Measurements from ENCODE around the gene KCNN1.
"Not testable (repeated sequence)": the region's sequence is repeated elsewhere in the genome, so short reads cannot be mapped to it uniquely, and the experiment has no call there.

Gene KCNN1

DNA sequence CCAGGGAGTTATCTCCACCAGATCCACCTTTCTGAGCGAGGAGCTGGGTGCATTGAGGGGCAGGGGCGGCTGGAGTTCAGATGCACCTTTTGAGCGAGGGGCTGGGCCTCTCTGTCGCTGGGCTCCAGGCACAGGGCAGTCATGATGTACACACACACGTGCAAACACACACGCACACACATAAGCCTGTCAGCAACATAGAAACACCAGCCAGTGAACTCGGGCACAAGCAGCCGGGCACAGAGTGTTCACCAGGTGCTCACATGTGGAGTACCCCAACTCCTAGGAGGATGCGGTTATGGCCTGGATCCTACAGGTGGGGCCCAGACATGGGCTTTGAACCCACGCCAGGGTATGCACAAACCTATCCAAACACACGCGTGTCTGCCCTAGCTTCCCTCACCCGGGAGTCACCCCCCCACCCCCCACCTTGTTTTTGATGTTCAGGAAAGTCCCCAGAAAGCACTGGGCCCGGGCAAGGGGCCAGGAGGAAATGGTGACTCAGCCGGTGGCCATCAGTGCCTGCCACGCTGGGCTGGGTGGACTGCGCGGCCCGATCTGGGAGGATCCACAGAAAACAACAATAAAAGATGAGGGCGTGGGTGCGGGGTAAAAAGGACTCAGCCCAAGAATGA lies 54.3 kb downstream of the KCNN1 start:
- peaks cover 15 to 75% (median 61%) of the 10 kb centered on the region in 5 donors for H3K4me1 ChIP-seq (ENCODE audit: control insufficient read depth in 5 of 5, insufficient read depth in 5 of 5, low read length in 5 of 5)
- H3K27me3 ChIP-seq (ENCODE audit: control insufficient read depth in 5 of 5, insufficient read depth in 4 of 5, low read length in 5 of 5), result no peaks in the 10 kb centered on the region
- peak overlapping the region; percentile 95 for H3K27ac ChIP-seq (ENCODE audit: low read depth, low read length)
- H3K9me3 ChIP-seq (ENCODE audit: control insufficient read depth in 5 of 5, low read length in 5 of 5), result no peaks in the 10 kb centered on the region
- no peaks in the 10 kb centered on the region for H3K36me3 ChIP-seq (ENCODE audit: control insufficient read depth in 5 of 5, insufficient read depth in 5 of 5, low read length in 5 of 5)
- H3K9ac ChIP-seq (ENCODE audit: low read length in 5 of 5), result peak overlapping the region in 4 of 5 donors; percentile 31 to 67 (median 57)
- peak overlapping the region in 3 of 5 donors; percentile 26 to 50 (median 44) for H3K4me3 ChIP-seq (ENCODE audit: low read depth in 1 of 5, low read length in 5 of 5)

DNA sequence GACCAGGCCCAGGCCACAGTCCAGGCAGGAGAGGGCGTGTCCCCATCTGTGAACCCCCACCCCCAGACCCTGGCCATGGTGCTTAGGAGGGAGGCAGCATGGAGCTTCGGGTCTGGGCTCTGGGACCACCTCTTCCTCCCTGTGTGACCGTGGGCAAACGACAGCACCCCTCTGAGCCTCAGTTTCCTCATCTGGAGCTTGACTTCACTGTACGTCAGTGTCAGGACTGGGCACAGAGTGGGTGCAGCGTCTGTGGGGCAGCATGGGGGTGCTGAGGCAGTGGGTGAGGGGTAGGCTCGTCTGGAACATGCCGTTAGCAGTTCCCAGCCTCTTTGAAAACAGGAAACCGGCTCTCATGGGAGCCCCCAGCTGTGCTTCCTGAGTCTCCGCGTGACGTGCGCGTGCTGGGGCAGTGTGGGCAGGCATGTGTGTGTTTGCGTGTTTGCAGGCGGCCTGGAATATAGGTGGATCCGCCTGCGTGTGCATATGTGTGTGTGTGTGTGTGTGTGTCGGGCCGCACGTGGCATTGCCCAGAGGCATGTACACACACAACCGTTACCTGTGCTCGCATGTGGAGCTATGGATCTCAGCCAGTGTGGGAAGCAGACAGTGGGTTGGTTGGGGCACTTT lies 56.8 kb downstream of the KCNN1 start:
- H3K9ac ChIP-seq (ENCODE audit: low read length in 5 of 5), result peak overlapping the region in 4 of 5 donors; percentile 9 to 76 (median 46)
- H3K36me3 ChIP-seq (ENCODE audit: control insufficient read depth in 5 of 5, insufficient read depth in 5 of 5, low read length in 5 of 5), result no peaks in the 10 kb centered on the region
- peak overlapping the region; percentile 95 for H3K27ac ChIP-seq (ENCODE audit: low read depth, low read length)
- H3K4me3 ChIP-seq (ENCODE audit: low read depth in 1 of 5, low read length in 5 of 5), result peak overlapping the region in 4 of 5 donors; percentile 3 to 37 (median 20)
- no peaks in the 10 kb centered on the region for H3K27me3 ChIP-seq (ENCODE audit: control insufficient read depth in 5 of 5, insufficient read depth in 4 of 5, low read length in 5 of 5)
- H3K9me3 ChIP-seq (ENCODE audit: control insufficient read depth in 5 of 5, low read length in 5 of 5), result no peaks in the 10 kb centered on the region
- peaks cover 13 to 52% (median 43%) of the 10 kb centered on the region in 5 donors for H3K4me1 ChIP-seq (ENCODE audit: control insufficient read depth in 5 of 5, insufficient read depth in 5 of 5, low read length in 5 of 5)

DNA sequence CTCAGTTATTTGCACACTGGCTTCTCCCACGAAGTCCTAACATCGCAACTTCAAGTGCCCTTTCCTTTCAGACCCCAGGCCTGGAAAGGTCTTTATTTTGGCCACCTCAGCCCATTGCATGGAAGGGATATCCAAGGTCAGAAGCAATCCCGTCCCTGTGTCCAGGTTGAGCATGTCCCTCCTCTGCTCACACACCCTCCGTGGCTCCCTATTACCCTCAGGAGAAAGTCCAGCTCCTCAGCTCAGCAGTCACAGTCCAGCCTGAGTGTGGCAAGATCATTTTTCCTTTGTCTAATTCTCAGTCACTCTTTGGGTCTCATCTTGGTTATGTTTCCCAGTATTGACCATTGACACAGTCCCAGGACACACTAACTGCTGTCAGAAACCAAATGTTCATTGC lies 60.2 kb downstream of the KCNN1 start:
- H3K9me3 ChIP-seq (ENCODE audit: control insufficient read depth in 5 of 5, low read length in 5 of 5), result no peaks in the 10 kb centered on the region
- peaks cover 6 to 38% (median 22%) of the 10 kb centered on the region in 5 donors for H3K4me1 ChIP-seq (ENCODE audit: control insufficient read depth in 5 of 5, insufficient read depth in 5 of 5, low read length in 5 of 5)
- H3K9ac ChIP-seq (ENCODE audit: low read length in 5 of 5), result no peak overlapping the region
- no peaks in the 10 kb centered on the region for H3K36me3 ChIP-seq (ENCODE audit: control insufficient read depth in 5 of 5, insufficient read depth in 5 of 5, low read length in 5 of 5)
- peaks cover 0 to 2% (median 0%) of the 10 kb centered on the region in 5 donors for H3K27me3 ChIP-seq (ENCODE audit: control insufficient read depth in 5 of 5, insufficient read depth in 4 of 5, low read length in 5 of 5)
- H3K4me3 ChIP-seq (ENCODE audit: low read depth in 1 of 5, low read length in 5 of 5), result no peak overlapping the region
- H3K27ac ChIP-seq (ENCODE audit: low read depth, low read length), result no peak overlapping the region

DNA sequence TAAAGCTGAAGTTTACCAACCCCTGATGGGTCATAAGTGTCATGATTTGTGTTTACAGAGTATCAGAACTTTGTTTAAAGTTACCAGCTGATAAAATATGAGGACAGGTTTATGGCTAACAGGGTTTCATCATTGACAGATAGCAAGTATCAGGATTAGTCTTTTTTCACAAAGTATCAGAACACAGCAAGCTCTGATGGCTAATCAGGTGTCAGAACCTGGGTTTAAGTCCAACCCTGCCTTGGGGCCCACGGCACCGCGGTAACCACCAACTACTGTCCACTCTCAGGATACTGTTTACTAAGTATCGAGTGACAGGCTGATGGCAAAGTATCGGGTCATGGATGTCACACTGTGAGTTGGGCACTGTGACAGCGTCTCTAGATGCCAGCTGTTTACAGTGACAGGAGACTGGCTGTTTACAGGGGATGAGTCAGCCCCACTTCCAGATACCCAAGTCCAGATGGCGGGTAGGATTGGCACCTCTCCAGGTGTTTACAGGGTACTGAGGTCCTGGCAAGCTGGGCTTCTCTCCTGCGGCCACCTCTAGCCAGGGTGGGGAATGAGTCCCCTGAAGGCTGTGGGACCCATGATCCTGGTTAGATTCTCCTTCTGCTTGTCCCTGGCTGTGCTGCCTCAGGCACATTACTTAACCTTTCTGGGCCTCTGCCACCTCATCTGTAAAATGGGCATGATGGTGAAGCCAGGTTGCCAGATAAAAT lies 62.9 kb downstream of the KCNN1 start:
- Histone ChIP-seq H3K27ac (ENCODE audit: low read depth, low read length) (no peak overlapping the region), H3K9ac (ENCODE audit: low read length in 5 of 5) (no peak overlapping the region), H3K27me3 (ENCODE audit: control insufficient read depth in 5 of 5, insufficient read depth in 4 of 5, low read length in 5 of 5) (peaks cover 0 to 2% (median 0%) of the 10 kb centered on the region in 5 donors), H3K9me3 (ENCODE audit: control insufficient read depth in 5 of 5, low read length in 5 of 5) (no peaks in the 10 kb centered on the region), H3K36me3 (ENCODE audit: control insufficient read depth in 5 of 5, insufficient read depth in 5 of 5, low read length in 5 of 5) (no peaks in the 10 kb centered on the region), H3K4me3 (ENCODE audit: low read depth in 1 of 5, low read length in 5 of 5) (no peak overlapping the region), H3K4me1 (ENCODE audit: control insufficient read depth in 5 of 5, insufficient read depth in 5 of 5, low read length in 5 of 5) (peaks cover 0 to 15% (median 3%) of the 10 kb centered on the region in 5 donors)

DNA sequence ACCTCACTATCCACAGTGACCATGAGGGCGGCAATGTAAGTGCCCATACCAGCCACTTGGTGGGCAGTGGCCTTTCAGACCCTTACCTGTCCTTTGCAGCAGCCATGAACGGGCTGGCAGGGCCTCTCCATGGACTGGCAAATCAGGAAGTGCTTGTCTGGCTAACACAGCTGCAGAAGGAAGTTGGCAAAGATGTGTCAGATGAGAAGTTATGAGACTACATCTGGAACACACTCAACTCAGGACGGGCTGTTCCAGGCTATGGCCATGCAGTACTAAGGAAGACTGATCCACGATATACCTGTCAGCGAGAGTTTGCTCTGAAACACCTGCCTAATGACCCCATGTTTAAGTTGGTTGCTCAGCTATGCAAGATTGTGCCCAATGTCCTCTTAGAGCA lies 64.5 kb downstream of the KCNN1 start:
- H3K9me3 ChIP-seq (ENCODE audit: control insufficient read depth in 5 of 5, low read length in 5 of 5); H3K36me3 ChIP-seq (ENCODE audit: control insufficient read depth in 5 of 5, insufficient read depth in 5 of 5, low read length in 5 of 5); H3K27ac ChIP-seq (ENCODE audit: low read depth, low read length); H3K4me3 ChIP-seq (ENCODE audit: low read depth in 1 of 5, low read length in 5 of 5); H3K27me3 ChIP-seq (ENCODE audit: control insufficient read depth in 5 of 5, insufficient read depth in 4 of 5, low read length in 5 of 5); H3K9ac ChIP-seq (ENCODE audit: low read length in 5 of 5): not testable (repeated sequence)
- peaks cover 0 to 15% (median 3%) of the 10 kb centered on the region in 5 donors for H3K4me1 ChIP-seq (ENCODE audit: control insufficient read depth in 5 of 5, insufficient read depth in 5 of 5, low read length in 5 of 5)

DNA sequence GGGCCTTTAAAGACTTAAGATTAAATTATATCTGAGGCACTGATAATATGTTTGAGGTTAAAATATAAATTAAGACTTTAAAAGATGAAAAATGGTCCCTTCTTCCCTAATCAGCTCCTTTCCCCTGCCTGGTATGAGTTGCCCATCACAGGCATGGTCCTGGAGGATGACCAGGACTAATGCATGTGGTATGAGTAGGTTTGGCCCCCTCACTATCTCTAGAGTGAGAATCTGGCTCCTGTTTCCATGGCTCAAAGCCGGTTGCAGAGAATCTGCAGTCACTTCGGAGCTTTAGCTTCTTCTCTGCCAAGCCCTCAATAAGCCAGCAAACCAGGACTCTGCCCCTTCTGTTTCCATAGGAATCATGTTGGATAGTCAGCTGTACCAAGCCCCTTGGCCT lies 65.2 kb downstream of the KCNN1 start:
- H3K27ac ChIP-seq (ENCODE audit: low read depth, low read length); H3K9ac ChIP-seq (ENCODE audit: low read length in 5 of 5); H3K27me3 ChIP-seq (ENCODE audit: control insufficient read depth in 5 of 5, insufficient read depth in 4 of 5, low read length in 5 of 5); H3K4me3 ChIP-seq (ENCODE audit: low read depth in 1 of 5, low read length in 5 of 5); H3K36me3 ChIP-seq (ENCODE audit: control insufficient read depth in 5 of 5, insufficient read depth in 5 of 5, low read length in 5 of 5); H3K9me3 ChIP-seq (ENCODE audit: control insufficient read depth in 5 of 5, low read length in 5 of 5): not testable (repeated sequence)
- peaks cover 0 to 15% (median 3%) of the 10 kb centered on the region in 5 donors for H3K4me1 ChIP-seq (ENCODE audit: control insufficient read depth in 5 of 5, insufficient read depth in 5 of 5, low read length in 5 of 5)

DNA sequence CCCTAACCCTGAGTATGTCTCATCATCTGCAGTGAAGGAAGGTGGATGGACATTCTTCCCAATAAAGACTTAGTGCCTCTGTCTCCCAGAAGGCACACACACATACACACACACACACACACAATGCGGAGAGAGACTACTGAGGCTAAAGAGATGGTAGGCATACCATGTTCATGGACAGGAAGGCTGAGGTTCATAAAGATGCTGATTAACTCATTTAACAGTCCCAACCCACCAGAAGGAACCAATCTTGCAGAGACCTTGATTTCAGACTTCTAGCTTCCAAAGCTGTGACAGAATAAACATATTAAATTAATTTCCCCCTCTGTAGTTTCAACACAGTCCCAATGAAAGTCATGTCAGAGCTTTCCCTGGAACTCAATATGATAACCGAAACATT lies 74.1 kb downstream of the KCNN1 start:
- no peaks in the 10 kb centered on the region for H3K36me3 ChIP-seq (ENCODE audit: control insufficient read depth in 5 of 5, insufficient read depth in 5 of 5, low read length in 5 of 5)
- H3K4me3 ChIP-seq (ENCODE audit: low read depth in 1 of 5, low read length in 5 of 5), result no peak overlapping the region
- peaks cover 0 to 5% (median 0%) of the 10 kb centered on the region in 5 donors for H3K9me3 ChIP-seq (ENCODE audit: control insufficient read depth in 5 of 5, low read length in 5 of 5)
- H3K27me3 ChIP-seq (ENCODE audit: control insufficient read depth in 5 of 5, insufficient read depth in 4 of 5, low read length in 5 of 5), result peaks cover 0 to 3% (median 0%) of the 10 kb centered on the region in 5 donors
- peaks cover 0 to 20% (median 15%) of the 10 kb centered on the region in 5 donors for H3K4me1 ChIP-seq (ENCODE audit: control insufficient read depth in 5 of 5, insufficient read depth in 5 of 5, low read length in 5 of 5)
- no peak overlapping the region for H3K9ac ChIP-seq (ENCODE audit: low read length in 5 of 5)
- H3K27ac ChIP-seq (ENCODE audit: low read depth, low read length), result no peak overlapping the region

DNA sequence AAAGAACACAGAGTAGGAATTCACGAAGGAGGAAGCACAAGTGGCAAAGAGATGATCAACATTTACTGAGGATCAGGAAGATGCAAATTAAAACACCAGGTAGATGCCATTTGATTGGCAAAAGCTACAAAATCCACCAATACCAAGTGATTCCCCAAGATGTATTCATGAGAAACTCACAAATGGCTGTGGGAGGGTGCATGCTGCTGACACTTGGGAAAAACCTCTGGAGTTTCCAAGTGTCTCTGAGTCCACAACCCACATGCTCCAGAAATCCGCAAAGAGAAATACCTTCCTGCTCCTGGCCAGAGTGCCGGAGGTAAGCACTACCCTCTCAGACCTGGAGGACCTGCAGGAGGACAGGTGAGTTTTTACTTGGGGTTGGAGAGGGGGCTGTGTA lies 76.8 kb downstream of the KCNN1 start:
- H3K27me3 ChIP-seq (ENCODE audit: control insufficient read depth in 5 of 5, insufficient read depth in 4 of 5, low read length in 5 of 5), result peaks cover 0 to 2% (median 0%) of the 10 kb centered on the region in 5 donors
- H3K9ac ChIP-seq (ENCODE audit: low read length in 5 of 5), result no peak overlapping the region
- H3K36me3 ChIP-seq (ENCODE audit: control insufficient read depth in 5 of 5, insufficient read depth in 5 of 5, low read length in 5 of 5), result no peaks in the 10 kb centered on the region
- H3K27ac ChIP-seq (ENCODE audit: low read depth, low read length), result no peak overlapping the region
- H3K4me3 ChIP-seq (ENCODE audit: low read depth in 1 of 5, low read length in 5 of 5), result no peak overlapping the region
- peaks cover 0 to 5% (median 0%) of the 10 kb centered on the region in 5 donors for H3K9me3 ChIP-seq (ENCODE audit: control insufficient read depth in 5 of 5, low read length in 5 of 5)
- H3K4me1 ChIP-seq (ENCODE audit: control insufficient read depth in 5 of 5, insufficient read depth in 5 of 5, low read length in 5 of 5), result peaks cover 0 to 25% (median 22%) of the 10 kb centered on the region in 5 donors

DNA sequence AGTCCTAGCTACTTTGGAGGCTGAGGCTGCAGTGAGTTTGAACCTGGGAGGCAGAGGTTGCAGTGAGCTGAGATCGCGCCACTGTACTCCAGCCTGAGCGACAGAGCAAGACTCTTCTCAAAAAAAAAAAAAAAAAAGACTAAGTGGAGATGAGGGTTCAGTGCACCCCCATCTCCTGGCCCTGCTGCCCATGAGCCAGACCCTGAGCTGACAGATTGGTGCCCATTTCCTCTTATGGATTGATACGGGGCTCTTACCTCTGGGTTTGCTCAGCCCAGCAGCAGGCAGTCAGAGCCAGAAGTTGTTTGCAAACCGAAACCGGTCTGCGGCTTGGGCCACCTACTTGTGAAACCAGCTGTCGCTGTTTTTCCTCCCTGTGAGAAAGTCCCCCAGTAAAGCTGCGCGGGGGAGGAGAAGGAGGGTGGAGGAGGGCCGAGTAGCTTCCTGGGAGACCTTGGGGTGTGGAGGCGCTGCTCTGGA lies 78.0 kb downstream of the KCNN1 start:
- Histone ChIP-seq H3K27me3 (ENCODE audit: control insufficient read depth in 5 of 5, insufficient read depth in 4 of 5, low read length in 5 of 5) (no peaks in the 10 kb centered on the region), H3K36me3 (ENCODE audit: control insufficient read depth in 5 of 5, insufficient read depth in 5 of 5, low read length in 5 of 5) (no peaks in the 10 kb centered on the region), H3K4me3 (ENCODE audit: low read depth in 1 of 5, low read length in 5 of 5) (peak overlapping the region; percentile 62 to 85 (median 67)), H3K4me1 (ENCODE audit: control insufficient read depth in 5 of 5, insufficient read depth in 5 of 5, low read length in 5 of 5) (peaks cover 0 to 37% (median 33%) of the 10 kb centered on the region in 5 donors), H3K9me3 (ENCODE audit: control insufficient read depth in 5 of 5, low read length in 5 of 5) (peaks cover 0 to 5% (median 0%) of the 10 kb centered on the region in 5 donors), H3K27ac (ENCODE audit: low read depth, low read length) (peak overlapping the region; percentile 57), H3K9ac (ENCODE audit: low read length in 5 of 5) (peak overlapping the region; percentile 7 to 78 (median 72))

All from subcutaneous abdominal adipose tissue (tissue), 5 donors.